Mucosa of gallbladder (tissue), 1 donor: ENCODE data around the gene HRH1. TPM values are rescaled to one million over a fixed set of nuclear protein-coding genes. Genes with fewer than 3 reads are reported as not detected.
"Not testable (repeated sequence)": the region's sequence is repeated elsewhere in the genome, so short reads cannot be mapped to it uniquely, and the experiment has no call there.

Experiments
- DNase-seq: peaks from one replicate; pipeline ENCODE4 v3.0.0-alpha.2; 2020; ENCODE audit warnings: low spot score
- total RNA-seq: library from RNA; stranded (reverse); gene quantifications from one replicate; pipeline ENCODE4 v1.2.1, GENCODE V29; 2021
- donor health status: DM: no; HTN: no; CAD: no.

The HRH1 gene
- total RNA-seq, 1 donor from 2014 or later = 5.6 TPM

- no peak for DNase-seq
Measured at GRCh38 chr3:11170052-11170770, 15.9 kb downstream of the HRH1 start.

GRCh38 chr3:11172096-11172690, 17.9 kb downstream of the HRH1 start:
- no peak for DNase-seq

- DNase-seq = no peak
Measured at GRCh38 chr3:11173828-11174465, 19.7 kb downstream of the HRH1 start.

- no peak for DNase-seq
Measured at GRCh38 chr3:11178421-11178820, 24.1 kb downstream of the HRH1 start.

- not testable (repeated sequence) for DNase-seq
Measured at GRCh38 chr3:11184328-11184969, 30.2 kb downstream of the HRH1 start.

- no peak for DNase-seq
Measured at GRCh38 chr3:11185144-11185543, 30.9 kb downstream of the HRH1 start.

- DNase-seq = peak; percentile 82
Measured at GRCh38 chr3:11185564-11186317, 31.4 kb downstream of the HRH1 start.

- DNase-seq = no peak
Measured at GRCh38 chr3:11186318-11186692, 32.0 kb downstream of the HRH1 start.

- DNase-seq = no peak
Measured at GRCh38 chr3:11186771-11187191, 32.5 kb downstream of the HRH1 start.

GRCh38 chr3:11187681-11188080, 33.4 kb downstream of the HRH1 start:
- DNase-seq = no peak

GRCh38 chr3:11188231-11188630, 33.9 kb downstream of the HRH1 start:
- no peak for DNase-seq

GRCh38 chr3:11195201-11195600, 40.9 kb downstream of the HRH1 start:
- DNase-seq = no peak

GRCh38 chr3:11195721-11196332, 41.5 kb downstream of the HRH1 start:
- DNase-seq = no peak

- no peak for DNase-seq
Measured at GRCh38 chr3:11197484-11197883, 43.2 kb downstream of the HRH1 start.

- no peak for DNase-seq
Measured at GRCh38 chr3:11198070-11198469, 43.8 kb downstream of the HRH1 start.

GRCh38 chr3:11198495-11198894, 44.2 kb downstream of the HRH1 start:
- DNase-seq = no peak

- DNase-seq = no peak
Measured at GRCh38 chr3:11199902-11200845, 45.9 kb downstream of the HRH1 start.

- no peak for DNase-seq
Measured at GRCh38 chr3:11201251-11202019, 47.1 kb downstream of the HRH1 start.

- DNase-seq = no peak
Measured at GRCh38 chr3:11203961-11204360, 49.7 kb downstream of the HRH1 start.
